Adipose tissue (tissue), 3 donors: ENCODE results near the gene PSMB7. TPM values are rescaled to one million over a fixed set of nuclear protein-coding genes. Genes with fewer than 3 reads are reported as not detected.

ENCODE experiments used
- H3K27ac ChIP-seq: one replicate; pipeline ENCODE4 v1.5.1; 2013; ENCODE audit warnings: low read depth, low read length
- WGBS, 3 donors: extraction: QIAGEN DNeasy Blood & Tissue Kit; methylation state at CpG; one replicate each; pipeline ENCODE4 v1.1.7; 2013; 5-methylcytosine and 5-hydroxymethylcytosine counted together
- polyA plus RNA-seq, 3 donors: library from polyadenylated mRNA; stranded (reverse); fragments of 200-250 nt; gene quantifications; one replicate each; pipeline ENCODE4 v1.2.3, GENCODE V29; 2013
- donor health status: healthy with polysubstance abuse.
- donor health status: Bipolar disorder and iron deficiency.
- donor health status: healthy.

The PSMB7 gene
- polyA plus RNA-seq, 3 donors, result 133 to 197 (median 137) TPM

GRCh38 chr9:124420991-124421543 lies 5.8 kb upstream of the PSMB7 start:
- WGBS, 3 donors, result 75 to 79% (median 76%) methylated on average over 7 of the region's 7 CpGs
- no peak overlapping the region for H3K27ac ChIP-seq

GRCh38 chr9:124419832-124420489 lies 4.7 kb upstream of the PSMB7 start:
- H3K27ac ChIP-seq, result no peak overlapping the region
- 55 to 68% (median 63%) methylated on average over 6 of the region's 6 CpGs for WGBS, 3 donors

DNA sequence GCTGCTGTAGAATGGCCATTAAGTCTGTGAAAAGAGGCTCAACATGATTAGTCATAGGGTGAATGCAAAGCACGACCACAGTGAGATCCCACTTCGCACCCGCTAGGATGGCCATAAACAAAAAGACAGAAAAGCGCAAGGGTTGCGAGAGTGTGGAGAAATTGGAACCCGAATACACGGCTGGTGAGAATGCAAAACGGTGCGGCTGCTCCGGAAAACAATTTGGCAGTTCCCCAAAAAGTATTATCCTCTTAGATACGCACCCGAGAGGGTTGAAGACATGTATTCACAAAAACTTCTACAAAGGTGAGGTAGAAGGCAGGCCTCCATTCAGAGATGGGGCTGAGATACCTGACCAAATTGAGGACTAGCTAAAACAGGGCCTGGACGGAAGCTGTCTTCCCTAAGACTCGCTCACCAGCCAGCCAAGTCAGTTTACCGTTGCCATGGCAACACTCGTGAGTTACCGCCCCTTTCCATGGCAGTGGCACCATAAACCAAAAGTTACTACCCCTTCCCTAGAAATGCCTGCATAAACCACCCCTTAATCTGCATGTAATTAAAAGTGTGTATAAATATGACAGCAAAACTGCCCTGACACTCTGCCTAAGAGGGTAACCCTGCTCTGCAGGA lies 726 bp upstream of the PSMB7 start:
- no peak overlapping the region for H3K27ac ChIP-seq
- 80 to 85% (median 82%) methylated on average over 17 of the region's 17 CpGs for WGBS, 3 donors

DNA sequence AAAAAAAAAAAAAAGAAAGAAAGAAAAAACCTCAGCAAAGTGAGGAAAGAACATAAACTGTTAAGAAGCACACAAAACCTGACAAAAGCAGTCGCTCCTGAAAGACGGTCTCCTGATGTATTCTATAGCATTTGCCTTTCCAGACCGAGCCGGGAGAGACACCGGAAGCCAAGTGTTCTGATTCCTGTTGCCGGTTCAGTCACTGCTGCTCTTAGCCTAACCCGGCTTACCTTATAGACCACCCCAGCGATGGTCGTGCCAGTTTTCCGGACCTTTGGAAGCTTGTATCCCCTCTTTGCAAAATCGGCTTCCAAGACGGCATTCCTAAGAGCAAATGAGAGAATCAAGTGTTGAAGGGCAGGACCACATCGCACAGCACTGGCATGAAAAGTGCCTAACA lies 630 bp downstream of the PSMB7 start:
- no peak overlapping the region for H3K27ac ChIP-seq
- 13 to 18% (median 14%) methylated on average over 13 of the region's 13 CpGs for whole genome bisulfite sequencing, 3 donors

DNA sequence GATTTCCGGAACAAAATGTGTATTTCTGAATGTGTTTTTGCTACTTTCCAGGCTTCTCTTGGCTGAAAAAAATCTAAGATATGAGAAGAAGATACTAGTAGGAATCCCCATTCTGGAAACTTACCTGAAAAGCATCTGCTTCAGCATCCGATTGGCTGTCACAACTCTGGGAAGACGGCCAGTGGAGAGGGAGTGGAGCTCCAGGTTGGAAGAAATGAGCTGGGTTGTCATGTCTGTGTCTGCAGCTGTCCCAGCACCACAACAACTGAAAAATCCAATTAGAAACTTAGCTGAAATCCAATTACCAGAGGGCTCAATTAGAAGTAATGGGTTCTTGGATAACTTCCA lies 3.0 kb downstream of the PSMB7 start:
- 86 to 90% (median 90%) methylated on average over 3 of the region's 3 CpGs for WGBS, 3 donors
- no peak overlapping the region for H3K27ac ChIP-seq

DNA sequence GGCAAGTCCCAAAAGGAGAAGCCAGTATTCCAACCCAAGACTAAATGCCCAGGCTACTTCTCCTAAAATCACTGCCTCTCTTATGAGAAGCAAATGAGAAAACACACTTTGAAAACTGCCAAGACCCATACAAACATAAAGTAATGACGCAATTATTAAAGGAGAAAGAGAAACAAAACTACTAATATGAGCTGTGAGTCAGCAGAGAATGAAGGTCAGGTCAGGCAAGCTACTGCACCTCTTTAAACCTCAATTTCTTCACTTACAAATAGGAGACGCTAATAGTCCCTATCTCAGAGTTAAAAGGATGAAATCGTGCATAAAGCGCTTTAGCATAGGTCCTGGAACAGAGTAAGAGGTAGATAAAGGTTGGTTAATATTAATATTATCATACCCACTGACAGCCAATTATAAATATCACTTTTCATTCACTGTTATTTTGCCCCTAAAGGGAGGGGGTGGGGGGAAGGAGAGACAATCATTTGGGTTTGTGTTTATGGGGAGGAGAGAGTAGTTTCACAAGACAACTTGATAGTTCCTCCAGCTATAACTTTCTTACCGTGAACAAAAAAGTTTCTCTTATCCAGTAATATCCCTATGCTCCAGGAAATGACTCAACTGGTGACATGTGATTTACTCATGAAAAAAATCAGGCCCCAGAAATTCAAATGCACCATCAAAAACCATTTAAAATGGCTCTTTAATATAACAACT lies 3.6 kb downstream of the PSMB7 start:
- WGBS, 3 donors, result 73 to 85% (median 79%) methylated on average over 5 of the region's 5 CpGs

GRCh38 chr9:124410321-124410913 lies 4.8 kb downstream of the PSMB7 start:
- WGBS, 3 donors, result 62 to 70% (median 62%) methylated on average over 3 of the region's 3 CpGs

More for the DNA sequence above, 3.6 kb downstream of the PSMB7 start:
- no peak overlapping the region for H3K27ac ChIP-seq

GRCh38 chr9:124409410-124409809 lies 5.8 kb downstream of the PSMB7 start:
- no peak overlapping the region for H3K27ac ChIP-seq
- WGBS, 3 donors, result 87 to 90% (median 88%) methylated on average over 3 of the region's 3 CpGs

More at GRCh38 chr9:124410321-124410913, 4.8 kb downstream of the PSMB7 start:
- no peak overlapping the region for H3K27ac ChIP-seq

DNA sequence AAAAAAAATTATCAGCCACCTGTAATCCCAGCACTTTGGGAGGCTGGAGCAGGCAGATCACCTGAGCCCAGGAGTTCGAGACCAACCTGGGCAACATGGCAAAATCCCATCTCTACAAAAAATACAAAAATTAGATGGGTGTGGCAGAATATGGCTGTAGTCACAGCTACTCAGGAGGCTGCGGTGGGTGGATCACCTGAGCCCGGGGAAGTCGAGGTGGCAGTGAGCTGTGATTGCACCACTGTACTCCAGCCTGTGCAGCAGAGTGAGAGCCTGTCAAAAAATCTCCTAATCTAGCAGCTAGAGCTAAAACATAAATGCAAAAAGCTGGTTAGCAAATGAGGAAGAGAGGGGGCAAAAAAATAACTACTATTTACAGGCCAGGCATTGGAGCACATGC lies 12.0 kb downstream of the PSMB7 start:
- WGBS, 3 donors, result 88 to 98% (median 96%) methylated on average over 4 of the region's 4 CpGs
- no peak overlapping the region for H3K27ac ChIP-seq

DNA sequence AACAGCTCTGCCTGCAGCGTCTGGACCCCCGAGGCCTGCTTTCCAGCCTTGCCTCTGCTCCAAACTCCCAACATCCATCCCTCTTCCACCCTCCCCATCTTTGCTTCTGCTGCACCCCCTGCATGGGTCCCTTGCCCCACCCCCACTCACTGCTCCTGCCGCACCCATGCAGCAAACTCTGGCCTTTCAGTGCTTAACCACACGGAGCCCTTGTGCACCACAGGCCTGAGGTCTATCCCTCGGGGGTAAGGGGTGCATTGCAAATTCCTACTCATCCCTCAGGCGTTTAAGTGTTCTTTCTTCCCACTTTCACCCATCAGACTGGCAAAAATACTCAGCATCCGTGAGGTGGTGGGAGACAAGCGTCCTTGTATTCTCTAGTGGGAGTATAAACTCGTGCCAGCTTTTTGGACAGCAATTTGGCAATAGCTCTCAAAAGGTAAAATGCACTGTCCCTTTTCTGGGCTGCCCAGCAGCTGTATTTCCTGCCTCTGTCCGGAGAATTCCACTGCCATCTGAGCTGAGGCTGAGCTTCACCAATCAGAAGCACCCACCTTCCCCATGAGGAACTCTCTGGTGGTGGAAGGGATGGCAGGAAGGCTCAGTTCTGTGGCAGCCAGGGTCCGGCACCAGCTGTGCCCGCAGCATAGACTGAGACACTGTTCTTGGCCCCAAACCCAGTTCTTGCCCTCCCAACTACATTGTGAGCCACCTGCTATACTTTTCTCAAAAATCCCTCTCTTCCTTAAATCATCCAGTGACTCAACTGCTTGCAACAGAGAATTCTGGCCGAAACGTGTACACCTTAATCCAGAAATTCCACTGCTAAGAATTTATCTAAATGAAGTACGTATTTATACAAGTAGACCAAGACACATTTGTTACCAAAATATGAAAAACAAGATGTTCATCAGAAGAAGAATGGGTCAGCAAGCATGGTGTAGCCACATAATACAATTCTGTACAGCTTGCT lies 15.0 kb downstream of the PSMB7 start:
- no peak overlapping the region for H3K27ac ChIP-seq
- 47 to 71% (median 52%) methylated on average over 15 of the region's 15 CpGs for WGBS, 3 donors

DNA sequence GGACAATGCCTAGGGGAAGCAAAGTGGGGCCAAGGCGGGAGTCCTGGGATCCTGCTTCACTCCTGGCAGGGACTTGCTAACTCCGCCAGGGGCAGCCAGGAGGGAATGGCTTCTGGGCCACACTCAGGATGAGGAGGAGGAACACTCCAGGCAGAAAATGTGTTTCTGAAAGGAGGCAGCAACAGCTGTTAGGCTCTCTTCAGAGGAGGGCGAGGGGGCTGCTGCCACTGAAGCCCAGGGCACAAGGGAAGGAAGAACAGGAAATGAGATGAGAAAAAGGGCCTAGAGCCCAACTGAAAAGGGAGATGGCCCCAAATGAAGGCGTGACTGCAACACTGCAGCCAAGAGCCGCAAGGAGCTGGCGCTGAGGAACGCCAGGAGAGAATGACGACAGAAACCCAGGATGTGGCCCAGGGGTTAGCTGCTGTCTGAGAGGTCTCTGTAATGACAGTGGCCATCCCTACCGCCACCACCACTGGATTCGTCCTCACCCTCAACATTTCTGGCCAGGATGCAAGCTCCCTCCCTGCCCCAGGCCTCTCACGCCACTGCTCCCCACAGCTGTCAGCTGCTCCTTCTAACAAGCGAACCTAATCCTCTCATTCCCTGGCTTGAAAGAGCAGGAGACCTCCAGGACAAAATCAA lies 15.8 kb downstream of the PSMB7 start:
- no peak overlapping the region for H3K27ac ChIP-seq
- 40 to 76% (median 45%) methylated on average over 12 of the region's 12 CpGs for WGBS, 3 donors

- no peak overlapping the region for H3K27ac ChIP-seq
- WGBS, 3 donors, result 81 to 84% (median 81%) methylated on average over 8 of the region's 8 CpGs
Observed at GRCh38 chr9:124398191-124398935, 16.9 kb downstream of the PSMB7 start.

- WGBS, 3 donors, result 86 to 88% (median 87%) methylated on average over 4 of the region's 4 CpGs
- no peak overlapping the region for H3K27ac ChIP-seq
Observed at GRCh38 chr9:124395826-124396225, 19.4 kb downstream of the PSMB7 start.

- no peak overlapping the region for H3K27ac ChIP-seq
- 69 to 86% (median 79%) methylated on average over 3 of the region's 3 CpGs for WGBS, 3 donors
Observed at GRCh38 chr9:124394596-124394995, 20.6 kb downstream of the PSMB7 start.

DNA sequence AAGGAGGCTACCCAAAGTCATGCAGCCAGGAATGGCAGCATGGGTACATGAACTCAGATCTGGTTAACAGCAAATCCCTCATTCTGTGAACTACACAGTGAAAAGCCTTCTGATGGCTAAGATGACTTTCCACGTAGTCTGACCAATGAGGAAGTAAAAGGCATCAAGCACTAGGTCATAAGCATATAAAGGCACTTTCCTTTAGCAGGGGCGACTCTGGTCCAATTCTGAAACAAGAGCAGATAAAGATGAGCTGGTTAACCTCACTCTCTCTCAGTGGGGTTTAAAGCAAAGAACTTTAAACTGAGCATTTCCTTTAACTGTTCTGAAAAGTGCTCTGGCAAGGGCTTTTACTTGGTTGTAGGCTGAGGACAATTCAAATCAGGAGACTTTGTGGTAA lies 21.1 kb downstream of the PSMB7 start:
- 58 to 91% (median 66%) methylated on average over 2 of the region's 2 CpGs for WGBS, 3 donors
- no peak overlapping the region for H3K27ac ChIP-seq

- whole genome bisulfite sequencing, 3 donors, result 54 to 67% (median 61%) methylated on average over 9 of the region's 9 CpGs
- H3K27ac ChIP-seq, result no peak overlapping the region
Observed at GRCh38 chr9:124392871-124393460, 22.3 kb downstream of the PSMB7 start.
